Fibroblast of lung (primary cell): ENCODE data around the gene NCOR2.

ENCODE experiments used
- EZH2 ChIP-seq: IDR thresholded peaks from 2 replicates; pipeline ENCODE4 v1.5.1; 2012; ENCODE audit warnings: low read length, control low read depth, mild to moderate bottlenecking; ENCODE audit errors: missing control alignments
- TF ChIP-seq, protein P1 (sequence below), 2 donors: IDR thresholded peaks in 1 of 2; conservative IDR thresholded peaks in 1 of 2; 1 replicate in 1 of 2; 2 replicates in 1 of 2; pipeline ENCODE4 v1.5.1; 2011 to 2012; ENCODE audit warnings: low read length in 2 of 2, control low read depth in 1 of 2, inconsistent platforms in 1 of 2, low read depth in 1 of 2, mild to moderate bottlenecking in 1 of 2

DNA sequence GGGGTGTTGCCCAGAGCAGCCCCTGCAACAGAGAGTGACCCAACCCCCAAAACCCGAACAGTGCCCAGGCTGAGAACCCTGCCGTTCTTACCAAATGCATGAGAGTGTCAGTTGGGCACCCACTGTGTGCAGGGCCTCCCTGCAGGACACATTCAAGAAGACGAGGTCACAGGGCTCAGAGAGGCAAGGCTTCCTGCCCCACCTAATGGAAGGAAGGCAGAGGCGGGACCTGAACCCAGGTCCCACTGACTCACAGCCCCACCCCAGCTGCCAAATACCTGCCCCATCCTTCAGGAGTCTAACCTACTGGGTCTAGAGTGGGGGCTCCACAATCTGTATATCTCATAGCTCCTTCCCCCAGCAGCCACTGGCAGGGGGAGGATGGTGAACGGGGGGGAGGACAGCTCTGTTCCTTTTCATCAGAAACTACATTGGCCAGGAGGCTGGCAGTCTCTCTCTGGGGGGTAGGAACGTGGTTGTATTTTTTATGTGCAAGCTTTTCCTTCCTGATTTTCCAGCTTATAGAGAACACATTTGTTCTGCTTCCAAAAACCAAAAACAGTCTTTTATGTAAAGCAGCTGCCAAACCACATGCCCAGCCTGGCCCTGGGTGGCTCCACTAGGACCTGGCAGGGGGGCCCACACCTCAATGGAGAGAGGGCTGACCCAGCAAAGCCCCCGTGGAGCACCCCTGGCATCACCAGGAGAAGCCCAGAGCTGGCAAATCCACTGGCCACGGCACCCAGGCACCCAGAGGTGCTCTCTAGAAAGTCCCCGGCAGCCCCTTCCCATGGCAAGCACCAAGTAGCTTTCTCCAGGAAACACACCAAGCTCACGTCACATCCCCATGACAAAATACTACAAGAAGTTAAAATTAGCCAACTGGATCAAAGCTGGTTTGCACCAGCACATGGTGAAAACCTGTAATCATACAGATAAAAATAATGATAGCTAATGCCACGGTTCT is 17.0 kb downstream of the NCOR2 start:
- TF ChIP-seq, protein P1, sequence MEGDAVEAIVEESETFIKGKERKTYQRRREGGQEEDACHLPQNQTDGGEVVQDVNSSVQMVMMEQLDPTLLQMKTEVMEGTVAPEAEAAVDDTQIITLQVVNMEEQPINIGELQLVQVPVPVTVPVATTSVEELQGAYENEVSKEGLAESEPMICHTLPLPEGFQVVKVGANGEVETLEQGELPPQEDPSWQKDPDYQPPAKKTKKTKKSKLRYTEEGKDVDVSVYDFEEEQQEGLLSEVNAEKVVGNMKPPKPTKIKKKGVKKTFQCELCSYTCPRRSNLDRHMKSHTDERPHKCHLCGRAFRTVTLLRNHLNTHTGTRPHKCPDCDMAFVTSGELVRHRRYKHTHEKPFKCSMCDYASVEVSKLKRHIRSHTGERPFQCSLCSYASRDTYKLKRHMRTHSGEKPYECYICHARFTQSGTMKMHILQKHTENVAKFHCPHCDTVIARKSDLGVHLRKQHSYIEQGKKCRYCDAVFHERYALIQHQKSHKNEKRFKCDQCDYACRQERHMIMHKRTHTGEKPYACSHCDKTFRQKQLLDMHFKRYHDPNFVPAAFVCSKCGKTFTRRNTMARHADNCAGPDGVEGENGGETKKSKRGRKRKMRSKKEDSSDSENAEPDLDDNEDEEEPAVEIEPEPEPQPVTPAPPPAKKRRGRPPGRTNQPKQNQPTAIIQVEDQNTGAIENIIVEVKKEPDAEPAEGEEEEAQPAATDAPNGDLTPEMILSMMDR (conservative IDR thresholded peaks at IDR 0.05 in 1 of 2, IDR thresholded peaks at IDR 0.05 in 1 of 2; ENCODE audit: low read depth in 1 of 2, low read length in 2 of 2), result no peak
- no peak for TF ChIP-seq EZH2
